Activated B cell treated with CpG ODN at 0.5 μM for 24 hours (primary cell): ENCODE measurements around the gene EFCAB13. TPM values are rescaled to one million over a fixed set of nuclear protein-coding genes. Genes with fewer than 3 reads are reported as not detected.
"Not testable (repeated sequence)": the region's sequence is repeated elsewhere in the genome, so short reads cannot be mapped to it uniquely, and the experiment has no call there.

Experiments used
- ATAC-seq: fragments of 200-7000 bp; cut with Tn5 transposase; one replicate; pipeline ENCODE4 v1.10.0; 2021; ENCODE audit warnings: low read depth, mild to moderate bottlenecking, moderate library complexity
- CTCF ChIA-PET: fragments of 350-600 bp; sonication (Branson Sonifier 250); formaldehyde crosslinking; loops from one replicate; lab custom pipeline; 2021; ENCODE audit warnings: antibody characterized with exemption; lab: Charles Lee
- POLR2A ChIA-PET: fragments of 350-600 bp; sonication (Branson Sonifier 250); formaldehyde crosslinking; loops from one replicate; lab custom pipeline; 2021; ENCODE audit warnings: antibody characterized with exemption; lab: Charles Lee
- DNase-seq: peaks from one replicate; pipeline ENCODE4 v3.0.0; 2022
- H3K27ac Mint-ChIP-seq: one replicate; pipeline ENCODE4 v1.8.0; 2020; ENCODE audit warnings: mixed read lengths
- H3K27me3 Mint-ChIP-seq: one replicate; pipeline ENCODE4 v1.8.0; 2021; ENCODE audit warnings: mixed read lengths
- H3K36me3 Mint-ChIP-seq: one replicate; pipeline ENCODE4 v1.8.0; 2021; ENCODE audit warnings: low read depth, mixed read lengths
- H3K4me1 Mint-ChIP-seq: one replicate; pipeline ENCODE4 v1.8.0; 2021; ENCODE audit warnings: mixed read lengths
- H3K4me3 Mint-ChIP-seq: one replicate; pipeline ENCODE4 v1.8.0; 2020; ENCODE audit warnings: mild to moderate bottlenecking, mixed read lengths
- H3K9me3 Mint-ChIP-seq: one replicate; pipeline ENCODE4 v1.8.0; 2020; ENCODE audit warnings: mixed read lengths
- CTCF ChIP-seq: fragments of 200-600 bp; IDR thresholded peaks from one replicate; pipeline ENCODE4 v1.8.0; 2022; ENCODE audit warnings: antibody characterized with exemption, mild to moderate bottlenecking
- intact Hi-C: fragments of 100-400 bp; cut with micrococcal nuclease; formaldehyde crosslinking; loops from one replicate; pipeline ENCODE4 v1.15.1; 2024
- total RNA-seq: library from RNA; stranded (reverse); gene quantifications from 2 replicates; pipeline ENCODE4 v1.2.3, GENCODE V29; 2022

EFCAB13 gene
- total RNA-seq, 1 donor from 2014 or later = 25.4 TPM

DNA sequence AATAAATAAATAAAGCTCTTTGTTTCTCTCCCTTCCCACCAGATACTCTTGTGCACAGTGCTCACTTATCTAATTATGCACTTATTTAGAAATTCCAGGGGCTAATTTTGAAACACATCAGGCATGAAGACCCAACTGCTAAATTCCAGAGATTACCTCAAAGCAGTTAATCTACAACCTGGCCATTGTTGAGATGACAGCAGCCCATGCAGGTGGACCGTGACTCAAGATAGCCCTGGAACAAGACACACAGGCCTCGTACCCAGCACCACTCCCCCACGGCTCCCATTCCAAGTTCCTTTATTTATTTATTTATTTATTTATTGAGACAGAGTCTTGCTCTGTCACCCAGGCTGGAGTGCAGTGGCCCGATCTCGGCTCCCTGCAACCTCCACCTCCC is 147.1 kb downstream of the EFCAB13 start:
- H3K36me3 Mint-ChIP-seq = peaks cover 17% of the 10 kb centered on the region
- H3K4me3 Mint-ChIP-seq = no peak overlapping the region
- no peak for ATAC-seq
- CTCF ChIA-PET = no interaction called here
- no peak for TF ChIP-seq CTCF
- intact Hi-C loops = no loop called here
- DNase-seq = no peak
- no peaks in the 10 kb centered on the region for H3K27me3 Mint-ChIP-seq
- POLR2A ChIA-PET = interaction anchor here (0.6 kb wide), 1 partner anchor 44 kb away, joined by 4 read pairs; no protein-coding TSS in a partner anchor
- H3K27ac Mint-ChIP-seq = no peak overlapping the region
- no peaks in the 10 kb centered on the region for H3K9me3 Mint-ChIP-seq
- no peaks in the 10 kb centered on the region for H3K4me1 Mint-ChIP-seq

DNA sequence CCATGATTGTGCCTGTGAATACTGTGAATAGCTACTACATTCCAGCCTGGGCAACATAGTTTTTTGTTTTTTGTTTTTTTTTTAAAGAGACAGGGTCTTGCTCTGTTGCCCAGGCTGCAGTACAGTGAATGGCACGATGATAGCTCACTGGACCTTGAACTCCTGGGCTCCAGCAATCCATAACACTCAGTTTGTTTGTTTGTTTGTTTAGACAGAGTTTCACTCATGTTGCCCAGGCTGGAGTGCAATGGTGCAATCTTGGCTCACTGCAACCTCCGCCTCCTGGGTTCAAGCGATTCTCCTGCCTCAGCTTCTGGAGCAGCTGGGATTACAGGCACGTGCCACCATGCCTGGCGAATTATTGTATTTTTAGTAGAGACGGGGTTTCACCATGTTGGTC is 148.3 kb downstream of the EFCAB13 start:
- H3K9me3 Mint-ChIP-seq, ATAC-seq, H3K4me1 Mint-ChIP-seq, POLR2A ChIA-PET, CTCF ChIA-PET, H3K27ac Mint-ChIP-seq, H3K27me3 Mint-ChIP-seq, DNase-seq, H3K4me3 Mint-ChIP-seq, intact Hi-C loops: not testable (repeated sequence)
- peaks cover 21% of the 10 kb centered on the region for H3K36me3 Mint-ChIP-seq

Other genes starting within 250 kb of the EFCAB13 start
- gene CDC27, start 134.7 kb upstream of the EFCAB13 start, total RNA-seq = 72.5 and 76.5 TPM in 2 replicates
- not detected in 2 replicates for gene MYL4, start 114.6 kb upstream of the EFCAB13 start, total RNA-seq
- 4.1 and 4.7 TPM in 2 replicates for gene ITGB3, start 70.1 kb upstream of the EFCAB13 start, total RNA-seq
- 112 and 140 TPM in 2 replicates for gene NPEPPS, start 207.2 kb downstream of the EFCAB13 start, total RNA-seq